DMS53 treated with DMSO at 0.1 percent for 48 hours (cell line): Measurements from ENCODE around the gene SKOR1.

Source experiments
- DNase-seq: peaks from one replicate; lab custom pipeline; 2025; ENCODE audit not compliant: unreplicated experiment; lab: John Stamatoyannopoulos, UW

SKOR1 gene

DNA sequence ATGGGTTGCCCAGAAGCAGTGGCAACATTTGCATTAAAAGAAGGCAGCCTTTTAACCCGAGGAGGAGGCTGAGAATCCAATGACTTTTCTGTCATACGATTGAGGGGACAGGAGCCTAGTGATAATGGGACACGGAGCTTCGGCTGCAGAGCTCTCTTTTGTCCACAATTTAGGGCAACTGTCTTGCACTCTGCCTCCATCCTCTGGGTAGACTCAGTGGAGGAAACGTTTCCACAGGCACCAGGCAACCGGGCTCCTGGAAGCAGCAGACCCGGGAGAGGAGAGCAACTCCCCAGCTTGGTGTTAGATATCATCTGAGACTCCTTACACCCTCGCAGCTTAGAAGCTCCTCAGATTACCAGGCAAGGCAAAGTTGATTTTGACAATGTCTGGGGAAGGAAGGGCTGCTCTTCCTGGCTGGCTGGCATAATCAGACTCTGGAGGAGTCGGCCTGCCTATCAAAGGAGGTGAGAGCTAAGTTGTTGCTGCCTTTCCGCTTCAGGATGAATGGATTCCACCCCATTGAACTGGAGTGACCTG lies 58.0 kb downstream of the SKOR1 start:
- no peak for DNase-seq

DNA sequence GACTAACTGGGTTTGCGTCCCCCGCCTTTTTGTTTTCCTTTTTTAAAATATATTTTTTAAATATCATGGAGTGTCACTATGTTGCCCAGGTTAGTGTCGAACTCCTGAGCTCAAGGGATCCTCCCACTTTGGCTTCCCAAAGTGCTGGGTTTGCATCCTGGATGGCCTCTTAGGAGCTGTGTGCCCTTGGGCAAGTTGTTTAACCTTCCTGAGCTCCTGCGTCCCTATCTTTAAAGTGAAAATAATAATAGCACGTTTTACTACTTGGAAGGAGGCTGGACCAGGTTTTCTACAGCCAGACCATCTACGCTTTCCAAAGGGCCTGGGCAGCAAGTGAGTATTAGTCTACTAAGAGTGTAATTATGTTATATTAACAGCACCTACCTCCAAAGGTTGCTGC lies 58.7 kb downstream of the SKOR1 start:
- DNase-seq: no peak
